Endothelial cell of umbilical vein (primary cell): ENCODE data around the gene DTX3L. TPM values are rescaled to one million over a fixed set of nuclear protein-coding genes. Genes with fewer than 3 reads are reported as not detected.

Experiments
- BruUV-seq: library from RNA; stranded (reverse); fragments of 400-500 nt; replicated peaks from 2 replicates; lab custom pipeline; 2021; lab: Mats Ljungman, UMichigan
- CTCF ChIA-PET: fragments of 300-600, 350-600 bp; sonication (Branson Sonifier 250); formaldehyde crosslinking; loops from one replicate; lab custom pipeline; 2021; ENCODE audit warnings: antibody characterized with exemption, inconsistent platforms; lab: Charles Lee
- POLR2A ChIA-PET: fragments of 300-600, 350-600 bp; sonication (Branson Sonifier 250); formaldehyde crosslinking; loops from one replicate; lab custom pipeline; 2021; ENCODE audit warnings: antibody characterized with exemption, inconsistent platforms; lab: Charles Lee
- DNase-seq: peaks from one replicate; pipeline ENCODE4 v3.0.0-alpha.2; 2011; ENCODE audit warnings: low read depth, low spot score
- FAIRE-seq: peaks from 2 replicates; lab custom pipeline; 2011; peaks lifted over from hg19 to GRCh38; lab: Jason Lieb, UNC
- H2AFZ ChIP-seq: 2 replicates; pipeline ENCODE4 v1.6.0; 2012; ENCODE audit warnings: low read depth, low read length, control low read depth, inconsistent platforms
- H3K27ac ChIP-seq: 2 replicates; pipeline ENCODE4 v1.5.1; 2011; ENCODE audit warnings: low read depth, mild to moderate bottlenecking, control low read depth, low read length, moderate library complexity; ENCODE audit not compliant: insufficient read depth
- H3K27me3 ChIP-seq, 2 experiments: 2 replicates each; pipeline versions ENCODE4 v1.6.0 to v1.6.1; 2011; ENCODE audit warnings: low read length in 2 of 2, mixed read lengths in 1 of 2; ENCODE audit not compliant: control insufficient read depth in 2 of 2, insufficient read depth in 2 of 2
- H3K36me3 ChIP-seq, 2 experiments: 2 replicates in 1 of 2; 3 replicates in 1 of 2; pipeline ENCODE4 v1.5.1; 2011; ENCODE audit warnings: low read length in 2 of 2, mild to moderate bottlenecking in 1 of 2, moderate library complexity in 1 of 2; ENCODE audit not compliant: control insufficient read depth in 2 of 2, insufficient read depth in 2 of 2; ENCODE audit errors: extremely low read depth in 1 of 2
- H3K4me1 ChIP-seq: 3 replicates; pipeline ENCODE4 v1.5.1; 2011; ENCODE audit warnings: mild to moderate bottlenecking, low read length; ENCODE audit not compliant: control insufficient read depth, insufficient read depth; ENCODE audit errors: extremely low read depth
- H3K4me2 ChIP-seq: 2 replicates; pipeline ENCODE4 v1.6.1; 2011; ENCODE audit warnings: low read length, control low read depth, mixed read lengths; ENCODE audit not compliant: insufficient read depth
- H3K4me3 ChIP-seq, 3 experiments: fragments of 200-600 bp in 1 of 3; sonication (generic), shearing (Covaris generic) in 1 of 3; replicated peaks in 1 of 3; 2 replicates each; pipeline ENCODE4 v1.5.1; 2011 to 2016; ENCODE audit warnings: control low read depth in 3 of 3, low read length in 3 of 3, mild to moderate bottlenecking in 2 of 3, inconsistent platforms in 1 of 3, low read depth in 1 of 3, moderate library complexity in 1 of 3; ENCODE audit not compliant: insufficient read depth in 1 of 3
- H3K79me2 ChIP-seq: 2 replicates; pipeline ENCODE4 v1.6.0; 2012; ENCODE audit warnings: low read length, inconsistent platforms; ENCODE audit not compliant: control insufficient read depth, insufficient read depth
- H3K9ac ChIP-seq: replicated peaks from 2 replicates; pipeline ENCODE3; 2011; ENCODE audit warnings: low read length, control low read depth; ENCODE audit not compliant: insufficient read depth; ENCODE audit errors: extremely low read depth
- H3K9me1 ChIP-seq: replicated peaks from 3 replicates; pipeline ENCODE4 v1.6.0; 2011; ENCODE audit warnings: mild to moderate bottlenecking, low read length; ENCODE audit not compliant: control insufficient read depth, insufficient read depth; ENCODE audit errors: extremely low read depth
- H3K9me3 ChIP-seq: replicated peaks from 2 replicates; pipeline ENCODE4 v1.5.1; 2012; ENCODE audit warnings: low read length, inconsistent platforms; ENCODE audit not compliant: control insufficient read depth, insufficient read depth
- H4K20me1 ChIP-seq: replicated peaks from 2 replicates; pipeline ENCODE3; 2011; ENCODE audit warnings: mild to moderate bottlenecking, low read length; ENCODE audit not compliant: control insufficient read depth, insufficient read depth; ENCODE audit errors: extremely low read depth
- EZH2 ChIP-seq: IDR thresholded peaks from 2 replicates; pipeline ENCODE4 v1.6.1; 2012; ENCODE audit warnings: borderline replicate concordance, low read depth, mild to moderate bottlenecking, moderate library complexity, low read length, inconsistent platforms; ENCODE audit not compliant: severe bottlenecking
- FOS ChIP-seq: IDR thresholded peaks from 2 replicates; pipeline ENCODE4 v1.6.1; 2011; ENCODE audit warnings: mild to moderate bottlenecking, low read length, moderate library complexity, borderline replicate concordance; ENCODE audit not compliant: insufficient read depth
- JUN ChIP-seq: IDR thresholded peaks from 2 replicates; pipeline ENCODE4 v1.6.1; 2011; ENCODE audit warnings: borderline replicate concordance, low read depth; ENCODE audit not compliant: insufficient read length, insufficient read depth
- POLR2AphosphoS5 ChIP-seq: IDR thresholded peaks from 2 replicates; pipeline ENCODE4 v1.6.1; 2012; ENCODE audit warnings: low read depth, mild to moderate bottlenecking, control low read depth, low read length, moderate library complexity; ENCODE audit not compliant: insufficient read depth
- dilution Hi-C: fragments of 300-500 bp; cut with MboI; formaldehyde crosslinking; loops from one replicate; pipeline ENCODE4 v1.15.0; 2019; ENCODE audit warnings: low sequenced_read_pairs; ENCODE audit not compliant: extremely low pct_ligation_motif_present
- intact Hi-C: fragments of 100-400 bp; cut with micrococcal nuclease; formaldehyde crosslinking; loops from one replicate; pipeline ENCODE4 v1.10.0; 2022
- polyA plus RNA-seq, 4 experiments: library from polyadenylated mRNA; depleted of rRNA in 3 of 4; stranded (reverse) in 3 of 4; unstranded in 1 of 4; fragments of >200 nt; gene quantifications; 2 replicates each; pipeline versions ENCODE4 v1.2.1 to v1.2.3, GENCODE V29; 2011 to 2012; ENCODE audit warnings: missing spikeins in 1 of 4
- total RNA-seq: library from RNA; stranded (reverse); gene quantifications from 2 replicates; pipeline ENCODE4 v1.2.3, GENCODE V29; 2021
- TF ChIP-seq, protein P1 (sequence below): IDR thresholded peaks from 2 replicates; pipeline ENCODE4 v1.6.1; 2011; ENCODE audit not compliant: insufficient read depth, insufficient read length

The DTX3L gene
- total and polyA plus RNA-seq, 2 donors (not counting 3 experiments of a cell fraction or from before 2014, with no cell fraction given), result 3.2 to 20.5 TPM

DNA sequence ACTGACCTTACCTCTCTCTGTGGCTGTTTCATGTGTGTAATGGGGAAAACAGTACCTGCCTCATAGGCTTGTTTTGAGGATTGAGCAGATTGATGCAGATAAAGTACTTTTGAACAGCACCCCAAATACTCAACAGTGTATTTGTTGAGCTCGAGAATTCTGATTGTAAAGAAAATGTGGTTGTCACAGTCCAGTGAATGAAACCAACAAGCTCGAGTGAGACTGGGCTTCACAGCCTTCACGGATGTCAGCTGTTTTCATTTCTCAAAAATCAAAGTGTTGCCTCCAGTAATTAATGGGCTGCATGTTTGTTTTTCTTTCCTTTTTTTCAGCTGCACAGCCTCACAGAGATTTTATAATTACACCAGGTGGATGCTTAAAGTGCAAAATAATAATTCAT, 57.0 kb downstream of the DTX3L start:
- H3K9me3 ChIP-seq, result no peaks in the 10 kb centered on the region
- TF ChIP-seq JUN, result no peak
- TF ChIP-seq, protein P1, sequence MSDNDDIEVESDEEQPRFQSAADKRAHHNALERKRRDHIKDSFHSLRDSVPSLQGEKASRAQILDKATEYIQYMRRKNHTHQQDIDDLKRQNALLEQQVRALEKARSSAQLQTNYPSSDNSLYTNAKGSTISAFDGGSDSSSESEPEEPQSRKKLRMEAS, result no peak
- TF ChIP-seq POLR2AphosphoS5, result no peak
- no peaks in the 10 kb centered on the region for H4K20me1 ChIP-seq
- POLR2A ChIA-PET, result no interaction called here
- no peaks in the 10 kb centered on the region for H3K4me1 ChIP-seq
- H3K27ac ChIP-seq, result no peak overlapping the region
- no peak overlapping the region for H3K9ac ChIP-seq
- dilution Hi-C loops, result no loop called here
- CTCF ChIA-PET, result interaction anchor here (0.6 to 1.5 kb wide), 3 partner anchors 8 to 58 kb away, joined by 3 to 4 read pairs (median 3); no protein-coding TSS in a partner anchor
- H3K79me2 ChIP-seq, result no peaks in the 10 kb centered on the region
- no peaks in the 10 kb centered on the region for H3K36me3 ChIP-seq
- peaks cover 10 to 20% of the 10 kb centered on the region in 2 experiments for H3K27me3 ChIP-seq
- no TSS peak for BruUV-seq
- FAIRE-seq, result no peak
- no peak overlapping the region for H3K4me2 ChIP-seq
- H3K9me1 ChIP-seq, result no peaks in the 10 kb centered on the region
- H2AFZ ChIP-seq, result no peak overlapping the region
- no peak for DNase-seq
- no peak overlapping the region for H3K4me3 ChIP-seq
- intact Hi-C loops, result no loop called here

DNA sequence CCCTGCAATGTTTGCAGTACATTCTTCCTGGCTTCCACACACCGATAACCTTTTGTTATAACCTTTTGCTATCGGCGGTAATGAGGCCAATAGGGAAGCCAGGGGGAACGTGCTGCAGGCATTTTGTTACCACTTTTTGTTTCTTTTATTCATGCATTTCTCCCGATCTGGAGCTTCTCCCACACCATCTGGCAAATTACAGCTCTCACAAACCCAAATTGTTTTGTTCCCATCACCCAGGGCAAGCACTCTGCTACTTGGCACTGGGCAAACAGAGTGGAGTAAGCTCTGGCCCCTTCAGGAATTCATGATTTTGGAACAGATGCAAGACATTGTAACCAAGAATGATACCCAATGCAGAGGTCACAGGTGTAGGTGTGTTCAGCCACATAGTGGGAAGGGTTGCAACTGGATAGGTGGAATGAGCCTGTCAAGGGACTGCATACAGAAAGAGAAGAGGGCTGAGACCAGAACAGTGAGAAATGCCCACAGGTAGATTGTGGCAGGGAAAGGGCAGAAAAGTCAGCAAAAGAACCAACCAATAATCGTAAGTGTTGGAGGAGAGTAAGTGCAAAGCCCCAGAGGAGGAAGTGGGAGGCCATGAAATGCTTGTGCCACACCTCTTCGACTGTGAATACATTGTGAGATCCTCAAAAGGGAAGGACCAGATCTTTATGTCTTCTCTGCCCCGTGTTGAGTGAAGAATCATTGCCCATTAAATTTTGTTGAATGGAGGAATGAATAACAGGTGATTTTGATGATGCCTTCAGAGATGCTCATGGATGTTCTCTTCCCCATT, 59.1 kb downstream of the DTX3L start:
- Histone ChIP-seq H2AFZ (no peak overlapping the region), H3K36me3 (no peaks in the 10 kb centered on the region), H3K9ac (no peak overlapping the region), H4K20me1 (no peaks in the 10 kb centered on the region), H3K4me1 (no peaks in the 10 kb centered on the region), H3K9me3 (no peaks in the 10 kb centered on the region), H3K9me1 (no peaks in the 10 kb centered on the region), H3K4me3 (no peak overlapping the region), H3K27me3 (peaks cover 16 to 23% of the 10 kb centered on the region in 2 experiments), H3K4me2 (no peak overlapping the region), H3K79me2 (no peaks in the 10 kb centered on the region), H3K27ac (no peak overlapping the region)
- dilution Hi-C loops (no loop called here), intact Hi-C loops (no loop called here)
- FAIRE-seq (no peak), DNase-seq (no peak)
- CTCF ChIA-PET, result no interaction called here
- BruUV-seq, result no TSS peak
- POLR2A ChIA-PET, result no interaction called here
- no peak for TF ChIP-seq FOS
- TF ChIP-seq EZH2, result no peak

Other genes with a start within 250 kb of the DTX3L start
- not detected in 2 replicates for gene CSTA, start 239.1 kb upstream of the DTX3L start, total RNA-seq
- not detected in 2 replicates for gene CSTA, start 239.1 kb upstream of the DTX3L start, polyA plus RNA-seq
- 43.6 and 53.5 TPM in 2 replicates for gene MIX23, start 181.1 kb upstream of the DTX3L start, total RNA-seq
- 3.7 and 4.5 TPM in 2 replicates for gene MIX23, start 181.1 kb upstream of the DTX3L start, polyA plus RNA-seq
- 23.4 and 25.9 TPM in 2 replicates for gene FAM162A, start 180.2 kb upstream of the DTX3L start, total RNA-seq
- 8.2 and 12.6 TPM in 2 replicates for gene FAM162A, start 180.2 kb upstream of the DTX3L start, polyA plus RNA-seq
- 2.6 and 3.7 TPM in 2 replicates for gene WDR5B, start 148.3 kb upstream of the DTX3L start, total RNA-seq
- gene WDR5B, start 148.3 kb upstream of the DTX3L start, polyA plus RNA-seq, result 1.6 and 1.8 TPM in 2 replicates
- 110 and 113 TPM in 2 replicates for gene KPNA1, start 49.4 kb upstream of the DTX3L start, total RNA-seq
- gene KPNA1, start 49.4 kb upstream of the DTX3L start, polyA plus RNA-seq, result 21.1 and 24.4 TPM in 2 replicates
- gene PARP9, start within 50 bp of the DTX3L start, total RNA-seq, result 9.7 and 12.5 TPM in 2 replicates
- 10.1 and 10.4 TPM in 2 replicates for gene PARP9, start within 50 bp of the DTX3L start, polyA plus RNA-seq
- 0.99 and 1.4 TPM in 2 replicates for gene PARP15, start 13.3 kb downstream of the DTX3L start, total RNA-seq
- gene PARP15, start 13.3 kb downstream of the DTX3L start, polyA plus RNA-seq, result 0.59 and 0.81 TPM in 2 replicates
- gene PARP14, start 116.5 kb downstream of the DTX3L start, total RNA-seq, result 32.4 and 41.5 TPM in 2 replicates
- gene PARP14, start 116.5 kb downstream of the DTX3L start, polyA plus RNA-seq, result 18.8 and 19.7 TPM in 2 replicates
- gene HSPBAP1, start 229.5 kb downstream of the DTX3L start, total RNA-seq, result 9.2 and 10.6 TPM in 2 replicates
- 4.1 and 5.3 TPM in 2 replicates for gene HSPBAP1, start 229.5 kb downstream of the DTX3L start, polyA plus RNA-seq
- gene SLC49A4, start 230.7 kb downstream of the DTX3L start, total RNA-seq, result 10.4 and 11.6 TPM in 2 replicates
- 7.0 and 10.9 TPM in 2 replicates for gene SLC49A4, start 230.7 kb downstream of the DTX3L start, polyA plus RNA-seq